HG03439 (cell line): ENCODE measurements around the gene SYT7.

Experiments used
- ATAC-seq: cut with Tn5 transposase; IDR thresholded peaks from one replicate; pipeline ENCODE4 v1.9.1; 2021; ENCODE audit warnings: mild to moderate bottlenecking, moderate library complexity; ENCODE audit not compliant: unreplicated experiment

SYT7 gene

DNA sequence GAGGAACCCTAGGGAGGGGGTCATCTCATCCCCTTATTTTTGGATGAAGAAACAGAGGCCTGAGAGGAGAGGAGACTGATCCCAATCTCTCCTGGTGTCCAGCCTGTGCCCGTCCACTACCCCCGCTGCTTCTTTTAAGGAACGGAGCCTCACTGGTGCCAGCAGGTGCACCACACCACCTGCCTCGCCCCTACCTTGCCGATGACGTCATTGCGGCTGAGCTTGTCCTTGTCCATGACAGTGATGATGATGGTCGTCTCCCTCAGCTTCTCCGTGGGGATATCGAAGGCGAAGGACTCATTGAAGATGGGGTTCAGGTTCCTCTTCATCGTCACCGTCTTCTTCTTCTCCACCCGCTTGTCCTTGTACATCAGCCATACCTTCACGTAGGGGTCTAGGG lies 58.0 kb downstream of the SYT7 start:
- no peak for ATAC-seq

DNA sequence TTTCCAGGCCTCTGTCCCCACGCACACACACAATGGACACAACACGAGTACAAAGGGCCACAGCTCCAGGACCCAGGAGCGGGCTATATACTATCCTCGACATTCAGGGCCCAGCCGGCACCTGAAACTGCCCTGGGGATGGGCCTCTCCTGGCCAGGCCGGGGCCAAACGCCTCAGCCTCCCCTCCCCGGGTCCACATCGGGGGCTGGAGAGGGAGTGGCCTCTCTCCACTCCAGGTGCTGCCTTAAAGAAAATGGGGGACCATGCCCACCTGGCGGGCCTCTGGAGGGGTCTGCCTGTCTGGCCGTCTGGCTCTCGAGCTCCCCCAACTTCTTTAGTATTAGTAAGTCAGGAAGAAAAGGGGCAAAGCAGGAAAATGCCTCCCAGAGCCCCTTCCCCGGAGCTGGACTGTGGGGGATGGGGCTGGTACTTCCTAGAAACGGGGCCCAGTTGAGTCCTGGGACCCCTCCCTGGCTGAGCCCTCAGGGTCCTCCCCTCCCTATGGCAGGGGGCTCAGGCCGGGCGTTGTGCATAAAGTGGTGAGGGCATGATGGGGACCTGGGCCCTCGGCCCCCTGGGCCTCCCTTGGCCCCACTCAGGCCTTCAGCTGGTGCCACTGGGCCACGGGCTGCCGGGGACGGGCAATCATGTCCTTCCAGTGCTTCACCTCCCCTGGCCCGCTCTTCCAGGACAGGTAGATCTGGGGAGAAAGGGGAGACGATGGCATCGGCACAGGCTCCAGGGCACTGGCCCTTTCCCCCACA lies 62.7 kb downstream of the SYT7 start:
- no peak for ATAC-seq

DNA sequence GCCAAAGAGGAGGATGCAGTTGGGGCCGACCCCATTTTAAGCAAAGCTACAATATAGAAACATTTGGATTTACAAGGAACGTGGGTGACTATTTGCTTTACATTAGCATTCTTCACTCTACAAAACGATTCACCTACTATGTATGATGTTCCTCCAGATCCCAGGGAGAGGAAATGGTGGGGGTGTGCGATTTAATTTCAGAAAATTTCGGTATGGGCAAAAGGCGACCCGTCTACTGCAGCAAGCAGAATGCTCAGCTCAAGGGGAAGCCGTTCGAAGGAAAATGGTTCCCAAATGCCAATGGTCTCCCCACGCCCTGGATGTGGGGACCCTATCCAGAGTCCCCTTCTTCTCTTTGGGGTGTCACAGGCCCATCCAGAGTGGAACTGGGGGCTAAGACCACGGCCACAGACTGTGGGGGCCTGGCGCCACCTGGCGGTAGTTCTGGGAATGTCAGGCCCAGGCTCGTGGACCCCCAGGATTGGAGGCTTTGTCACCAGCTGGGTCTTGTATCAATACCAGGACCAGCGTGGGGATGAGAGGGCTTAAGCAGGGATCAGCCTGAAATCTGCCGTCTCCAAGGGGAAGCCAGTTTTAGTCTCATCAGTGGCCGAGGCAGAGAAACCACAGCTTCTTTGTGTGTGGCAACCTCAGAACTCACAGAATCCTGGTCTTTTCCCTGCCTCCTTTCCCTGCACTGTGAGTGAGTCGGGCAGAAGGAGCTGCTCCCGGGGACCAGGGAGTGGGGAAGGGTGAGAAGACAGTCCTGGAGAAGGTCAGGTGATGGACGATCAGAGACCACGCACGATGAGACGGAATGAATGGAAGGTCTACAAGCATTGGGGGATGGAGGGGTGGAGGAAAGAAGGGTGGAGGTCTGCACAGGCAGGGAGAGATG lies 64.0 kb downstream of the SYT7 start:
- no peak for ATAC-seq

DNA sequence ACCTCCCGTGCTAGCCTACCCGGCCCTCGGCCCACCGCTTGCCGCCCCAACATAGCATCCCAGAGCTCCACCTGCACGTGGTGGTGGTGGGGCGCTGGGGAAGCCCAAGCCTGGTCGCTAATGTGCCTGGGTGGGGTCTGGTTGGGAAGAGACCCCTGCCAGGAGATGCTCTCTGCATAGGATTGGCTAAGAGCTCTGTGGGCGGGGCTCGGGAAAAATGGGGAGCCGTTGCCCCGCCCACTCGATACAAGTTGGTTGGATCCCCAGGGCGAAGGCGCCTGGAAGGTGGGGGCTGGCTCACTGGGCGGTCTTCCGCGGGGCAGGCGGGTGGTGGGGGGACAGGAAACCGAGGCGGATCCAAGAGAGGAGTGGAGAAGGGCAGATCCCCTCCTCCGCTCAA lies 64.7 kb downstream of the SYT7 start:
- ATAC-seq, result no peak

DNA sequence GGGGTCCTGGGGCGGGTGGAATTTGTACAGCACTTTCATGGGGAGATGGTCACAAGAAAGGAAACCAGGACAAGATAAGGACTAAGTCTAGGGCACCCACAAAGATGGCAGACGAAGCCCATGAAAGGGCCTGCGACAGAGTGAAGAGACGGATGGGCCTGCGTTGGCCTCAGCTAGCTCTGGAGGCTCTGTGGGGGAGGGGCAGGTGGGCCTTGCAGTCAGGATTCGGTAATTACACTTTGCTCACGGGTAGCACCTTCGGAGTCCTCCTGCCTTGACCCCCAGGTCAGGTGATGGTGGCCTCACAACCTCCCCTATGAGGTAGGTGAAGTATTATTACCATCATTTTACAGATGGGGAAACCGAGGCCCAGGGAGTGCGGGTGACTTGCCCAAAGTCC lies 65.2 kb downstream of the SYT7 start:
- no peak for ATAC-seq

DNA sequence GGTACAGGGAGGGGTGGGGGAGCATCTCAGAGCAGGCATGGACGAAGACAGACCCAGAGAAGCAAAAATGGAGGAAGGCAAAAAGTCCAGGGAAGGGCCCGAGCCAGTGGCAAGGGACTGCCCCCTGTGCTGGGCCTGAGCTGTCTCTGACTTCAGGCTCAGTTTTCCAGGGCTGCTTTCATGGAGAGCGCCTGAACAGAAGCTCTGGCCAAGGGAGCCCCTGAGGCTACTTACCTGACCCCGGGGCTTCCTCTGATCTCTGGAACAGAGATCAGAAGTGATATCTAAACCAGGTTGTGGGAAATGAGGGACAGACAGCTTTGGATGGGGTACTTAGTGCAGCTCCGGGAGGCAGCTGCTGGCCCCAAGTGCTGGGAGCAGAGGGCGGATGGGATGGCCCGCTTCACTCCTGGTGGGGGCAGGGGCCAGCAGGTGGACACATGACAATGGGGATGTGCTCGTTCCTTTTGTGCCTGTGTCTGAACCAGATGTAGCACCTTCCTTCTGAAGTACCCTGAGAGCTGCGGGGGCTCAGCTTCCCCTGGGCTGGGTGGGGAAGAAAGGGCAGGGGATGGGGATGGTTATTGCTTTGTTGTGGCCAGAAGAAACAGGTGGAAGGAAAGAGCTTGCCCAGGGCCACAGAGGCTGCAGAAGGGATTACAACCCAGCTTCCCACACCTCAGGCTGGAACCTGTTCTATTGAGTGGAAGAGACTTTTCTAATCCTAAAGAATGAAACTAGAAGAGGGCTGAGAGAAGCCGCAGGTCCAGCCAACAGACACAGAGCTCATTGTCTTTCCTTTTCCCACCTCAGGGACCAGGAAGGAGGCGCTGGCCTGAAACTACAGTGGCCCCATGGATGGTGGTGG lies 66.6 kb downstream of the SYT7 start:
- ATAC-seq, result no peak

DNA sequence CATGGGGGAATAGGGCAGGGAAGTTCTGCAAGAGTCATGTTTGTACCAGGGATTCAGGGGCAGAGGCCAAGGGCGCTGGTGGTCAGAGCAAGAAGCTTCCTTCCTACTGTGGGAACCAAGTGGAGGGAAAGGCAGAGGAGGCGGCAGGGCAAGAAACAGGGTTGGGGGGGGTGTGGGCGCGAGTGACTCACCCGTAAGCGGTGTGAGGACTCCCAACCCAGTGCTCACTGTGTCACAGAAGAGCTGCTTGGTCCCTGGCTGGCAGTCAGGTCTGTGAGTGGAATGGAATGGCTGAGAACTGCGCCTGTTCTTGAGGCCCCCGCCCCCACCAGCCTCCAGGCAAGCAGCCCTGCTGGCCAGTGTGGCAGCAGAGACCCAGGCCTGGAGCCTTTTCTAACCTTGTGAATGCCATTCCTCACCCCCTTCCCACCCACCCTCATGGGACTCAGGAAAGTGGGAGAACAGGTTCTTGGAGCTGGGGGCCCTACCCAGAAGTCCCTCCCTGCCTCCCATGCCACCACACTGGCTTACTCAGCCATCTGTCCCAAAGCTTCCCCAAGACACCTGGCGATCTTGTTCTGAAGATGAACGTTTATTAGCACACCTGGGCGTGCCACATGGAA lies 67.6 kb downstream of the SYT7 start:
- ATAC-seq, result no peak

DNA sequence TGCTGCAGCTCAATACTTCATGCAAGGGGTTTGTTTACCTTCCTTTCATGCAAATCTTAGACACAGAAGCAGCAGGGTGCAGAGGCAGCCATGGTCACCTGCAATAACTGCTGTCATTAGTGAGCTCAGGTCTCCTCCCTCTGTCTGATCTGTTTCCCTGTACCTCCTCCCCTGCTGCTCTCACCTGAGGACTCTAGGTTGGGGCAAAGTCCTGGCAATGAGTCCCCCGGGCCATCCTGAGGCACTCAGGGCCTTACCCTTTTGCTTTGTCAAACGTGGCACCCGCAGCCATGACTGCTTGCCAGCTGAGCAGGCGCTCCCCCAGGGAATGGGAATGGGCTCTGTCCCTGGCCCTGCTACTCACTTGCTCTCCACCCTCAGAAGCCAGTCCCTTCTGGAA lies 68.4 kb downstream of the SYT7 start:
- ATAC-seq, result no peak

DNA sequence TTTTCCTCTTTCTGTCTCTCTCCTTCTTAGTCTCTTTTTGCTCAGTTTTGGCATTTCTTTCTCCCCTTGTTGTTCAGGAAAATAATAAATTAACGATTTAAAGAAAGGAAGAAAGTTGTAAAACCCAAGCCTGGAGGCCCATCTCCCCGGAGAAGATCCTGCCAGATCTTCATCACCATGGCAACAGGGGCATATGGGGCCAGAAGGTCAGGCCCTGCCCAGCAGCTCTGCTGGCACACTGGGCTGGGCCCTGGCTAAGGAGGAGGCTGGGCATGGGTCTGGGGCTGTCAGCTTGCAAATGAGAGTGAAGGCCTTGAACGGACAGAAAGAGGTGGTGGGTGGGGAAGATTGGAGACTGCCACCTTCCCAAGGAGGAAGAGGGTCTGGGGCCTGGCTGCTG lies 69.5 kb downstream of the SYT7 start:
- no peak for ATAC-seq

DNA sequence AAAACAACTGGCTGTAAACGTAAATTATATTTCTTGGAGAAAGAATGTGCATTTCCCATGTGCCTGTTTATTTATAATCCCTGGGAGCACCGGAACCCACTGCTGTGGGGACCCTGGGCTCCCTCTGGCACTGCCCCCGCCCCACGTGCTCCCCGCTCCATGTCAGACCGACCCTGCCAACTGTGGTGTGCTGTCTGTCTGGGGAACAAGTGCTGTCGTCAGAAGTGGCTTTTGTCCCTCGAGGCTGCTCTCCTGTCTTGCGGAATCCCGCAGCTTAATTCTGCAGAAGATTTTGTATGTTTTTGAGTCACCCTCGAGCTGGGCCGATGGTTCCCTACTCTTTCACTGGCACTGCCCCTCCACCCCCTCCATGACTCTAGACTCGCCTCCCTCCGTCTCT lies 69.9 kb downstream of the SYT7 start:
- ATAC-seq, result no peak

DNA sequence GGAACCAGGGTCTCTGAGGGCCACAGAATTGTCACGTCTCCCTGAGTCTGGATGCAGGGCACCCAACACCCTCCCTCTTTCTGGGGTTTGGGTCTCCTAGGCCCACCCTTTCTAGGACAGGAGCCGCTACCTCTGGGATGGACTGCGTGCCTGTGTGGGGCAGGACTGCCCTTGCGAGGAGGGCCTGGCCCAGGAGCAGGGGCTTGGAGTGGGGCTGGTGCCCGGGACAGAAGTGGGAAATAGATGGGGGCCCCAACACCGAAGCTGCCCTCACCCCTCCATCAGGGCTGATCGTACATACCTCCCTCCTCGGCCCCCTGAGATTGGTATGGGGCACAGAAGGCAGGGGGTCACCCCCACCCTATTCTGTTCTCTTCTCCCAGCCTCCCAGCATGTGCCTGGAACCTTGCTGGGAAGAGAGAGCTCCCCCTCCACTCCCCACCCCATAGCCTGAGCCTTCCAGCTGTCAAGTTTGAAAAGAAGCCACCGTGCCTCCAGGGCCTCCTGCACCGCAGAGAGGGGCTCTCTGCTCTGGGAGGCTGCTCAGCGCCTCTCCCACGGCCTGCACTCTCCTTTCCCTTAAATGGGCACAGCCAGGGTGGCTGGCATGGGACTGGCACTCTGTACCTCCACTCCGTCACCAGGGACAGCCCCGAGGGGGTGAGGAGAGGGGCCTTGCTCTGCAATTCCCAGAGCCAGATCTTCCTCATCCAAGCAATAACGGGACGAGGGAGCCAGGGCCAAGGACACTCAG lies 70.5 kb downstream of the SYT7 start:
- no peak for ATAC-seq

DNA sequence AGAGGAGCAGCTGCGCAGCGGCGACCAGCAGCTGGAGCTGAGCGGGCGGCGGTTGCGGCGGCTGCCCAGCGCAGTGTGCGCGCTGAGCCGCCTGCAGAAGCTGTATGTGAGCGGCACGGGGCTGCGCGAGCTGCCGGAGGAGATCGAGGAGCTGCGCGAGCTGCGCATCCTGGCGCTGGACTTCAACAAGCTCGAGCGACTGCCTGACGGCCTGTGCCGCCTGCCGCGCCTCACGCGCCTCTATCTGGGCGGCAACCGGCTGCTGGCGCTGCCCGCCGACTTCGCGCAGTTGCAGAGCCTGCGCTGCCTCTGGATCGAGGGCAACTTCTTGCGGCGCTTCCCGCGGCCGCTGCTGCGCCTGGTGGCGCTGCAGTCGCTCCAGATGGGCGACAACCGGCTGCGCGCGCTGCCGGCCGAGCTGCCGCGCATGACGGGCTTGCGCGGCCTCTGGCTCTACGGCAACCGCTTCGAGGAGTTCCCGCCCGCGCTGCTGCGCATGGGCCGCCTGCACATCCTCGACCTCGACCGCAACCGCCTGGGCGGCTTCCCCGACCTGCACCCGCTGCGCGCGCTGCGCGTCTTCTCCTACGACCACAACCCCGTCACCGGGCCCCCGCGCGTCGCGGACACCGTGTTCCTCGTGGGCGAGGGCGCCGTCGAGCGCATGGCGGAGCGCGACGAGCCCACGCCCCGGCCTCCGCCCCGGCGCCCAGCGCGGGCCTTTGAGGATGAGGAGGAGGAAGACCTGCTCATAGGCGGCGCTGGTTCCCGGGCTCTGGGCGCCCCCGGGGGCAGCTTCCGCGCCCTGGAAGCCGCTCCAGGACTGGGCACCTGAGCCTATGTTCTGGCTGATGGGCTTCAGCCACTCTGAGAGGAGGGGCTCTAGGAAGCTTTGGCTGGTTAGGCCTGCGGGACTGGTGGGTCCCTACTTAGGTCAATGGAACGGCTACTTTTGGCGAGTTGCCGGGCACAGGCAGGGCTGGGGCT lies 71.5 kb downstream of the SYT7 start:
- peak; percentile 58 for ATAC-seq

DNA sequence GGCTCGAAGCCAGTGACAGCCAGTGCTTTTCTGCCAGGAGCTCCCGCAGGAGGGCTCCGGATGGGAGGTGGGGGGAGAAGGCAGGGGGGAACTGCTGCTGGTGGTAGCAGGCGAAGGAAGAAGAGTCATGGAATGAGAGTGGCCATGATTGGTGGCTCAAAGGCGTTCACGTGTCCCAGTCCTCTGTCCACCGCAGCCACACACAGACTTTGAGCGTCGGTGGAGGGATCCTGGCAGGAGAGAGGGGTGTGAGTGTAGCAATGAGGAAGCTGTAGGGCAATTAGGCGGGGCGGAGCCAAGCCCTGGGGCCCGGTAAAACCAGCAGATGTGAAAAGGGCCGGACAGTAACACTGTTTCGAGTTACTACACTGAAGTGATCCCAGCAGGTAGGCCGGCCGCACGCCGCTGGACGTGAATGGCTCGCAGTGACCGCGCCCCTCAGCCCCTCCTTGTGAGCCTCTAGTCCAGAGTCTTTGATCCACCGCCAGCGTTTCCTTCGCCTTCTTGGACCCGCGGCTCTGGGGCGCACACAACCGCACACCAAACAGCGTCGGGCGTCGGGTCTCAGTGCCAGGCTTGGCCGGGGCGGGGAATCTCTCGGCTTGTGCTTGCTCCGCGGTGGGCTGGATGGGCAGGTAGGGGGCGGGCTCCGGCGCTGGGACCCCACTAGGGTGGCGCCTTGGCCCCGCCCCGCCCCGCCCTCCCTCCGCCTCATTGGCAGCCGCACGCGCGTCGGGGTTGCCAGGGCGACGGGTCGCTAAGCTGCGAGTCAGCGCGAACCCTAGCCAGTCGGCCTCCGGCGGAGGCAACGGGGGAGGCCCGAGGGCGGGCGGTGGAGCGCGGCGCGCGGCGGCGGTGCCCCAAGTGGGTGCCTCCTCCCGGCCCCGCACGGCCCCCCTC lies 72.7 kb downstream of the SYT7 start, which contains the start of gene LRRC10B:
Gene LRRC10B, plus strand, starts transcription at position 788 of the 900 bp plus-strand sequence. CDS start 250 bp downstream, outside the sequence.
- no peak for ATAC-seq

DNA sequence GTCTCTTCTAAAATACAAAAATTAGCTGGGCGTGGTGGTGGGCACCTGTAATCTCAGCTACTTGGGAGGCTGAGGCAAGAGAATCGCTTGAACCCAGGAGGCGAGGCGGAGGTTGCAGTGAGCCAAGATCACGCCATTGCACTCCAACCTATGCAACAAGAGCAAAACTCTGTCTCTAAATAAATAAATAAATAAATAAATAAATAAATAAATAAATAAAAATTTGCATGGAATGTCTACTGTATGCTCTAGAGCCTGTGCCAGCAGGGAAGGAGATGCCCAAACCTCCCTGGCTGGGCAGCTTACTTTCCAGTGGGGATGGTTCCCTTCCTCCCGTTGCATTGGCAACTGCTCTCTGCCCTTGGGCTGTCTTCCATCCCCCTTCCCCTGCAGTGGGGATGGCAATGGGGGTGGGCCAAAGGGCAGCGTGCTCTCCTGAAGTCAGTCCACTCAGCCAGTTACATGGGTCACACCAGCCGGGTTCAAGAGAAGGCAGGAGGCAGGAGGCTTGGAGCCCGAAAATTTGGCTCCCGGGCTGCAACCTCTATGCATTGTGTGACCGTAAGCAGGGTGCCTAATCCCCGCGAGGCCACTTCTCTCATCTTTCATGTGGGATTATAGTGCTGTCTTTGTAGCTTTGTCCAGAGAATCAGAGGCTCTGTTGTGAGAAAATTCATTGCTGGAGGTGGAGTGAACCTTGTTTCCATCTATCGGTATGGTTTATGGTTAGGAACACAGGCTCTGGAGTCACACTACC lies 73.7 kb downstream of the SYT7 start:
- no peak for ATAC-seq

DNA sequence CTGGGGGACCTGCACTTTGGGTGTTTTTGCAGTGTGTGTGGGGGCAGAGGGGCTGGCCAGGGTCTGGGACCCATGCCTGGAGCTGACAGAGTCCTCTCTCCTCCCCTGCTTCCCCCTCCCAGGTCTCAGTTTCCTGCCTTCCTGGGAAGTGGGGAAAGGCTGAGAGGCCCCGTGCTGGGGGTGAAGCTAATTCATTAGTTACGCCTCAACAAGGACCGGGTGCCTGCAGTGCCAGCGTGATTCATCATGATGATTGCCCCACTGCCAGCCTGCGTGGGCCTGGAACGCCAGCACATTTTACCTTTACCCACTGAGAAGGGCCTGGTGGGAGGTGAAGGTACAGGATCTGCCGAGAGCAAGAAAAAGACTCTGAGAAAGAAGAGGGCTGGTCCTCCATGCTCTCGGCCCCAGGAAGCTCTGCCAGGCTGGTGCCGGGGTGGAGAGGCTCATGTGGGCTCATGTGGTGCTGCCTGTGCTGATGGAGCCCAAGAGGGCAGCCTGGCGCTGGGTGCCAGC lies 75.2 kb downstream of the SYT7 start:
- no peak for ATAC-seq

DNA sequence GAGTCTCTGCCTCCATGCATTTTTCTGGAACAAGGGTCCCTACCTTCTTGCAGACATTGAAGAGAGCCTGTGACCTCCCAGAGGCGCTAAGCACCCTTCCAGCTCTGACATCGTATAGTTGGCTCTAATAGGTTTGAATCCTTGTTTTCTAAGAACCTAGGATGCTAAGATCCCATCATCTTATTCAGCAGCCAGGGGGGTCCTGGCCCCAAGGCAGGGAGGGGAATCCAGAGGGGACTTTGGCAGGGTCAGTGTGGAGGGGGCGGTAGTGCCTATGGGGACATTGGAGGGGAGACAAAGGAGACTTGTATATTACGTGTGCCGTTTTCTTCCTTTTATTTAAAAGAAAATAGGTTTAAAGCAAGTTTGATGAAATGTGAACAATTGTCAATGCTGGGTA lies 75.8 kb downstream of the SYT7 start:
- no peak for ATAC-seq
